Gastroesophageal sphincter (tissue), 3 donors: Measurements from ENCODE around the gene MZB1.

ENCODE experiments used
- CTCF ChIP-seq, 4 experiments: fragments of 200-600 bp in 2 of 4; fragments of 450-650 bp in 2 of 4; sonication (generic) in 1 of 4; IDR thresholded peaks; one replicate each; pipeline ENCODE4 v1.5.1; 2017 to 2019; ENCODE audit warnings: antibody characterized with exemption in 4 of 4, mild to moderate bottlenecking in 2 of 4, moderate library complexity in 2 of 4
- POLR2A ChIP-seq, 2 donors: fragments of 450-650 bp; IDR thresholded peaks; one replicate each; pipeline ENCODE4 v1.6.1; 2017; ENCODE audit warnings: antibody characterized with exemption in 2 of 2, mild to moderate bottlenecking in 2 of 2, moderate library complexity in 1 of 2
- POLR2AphosphoS5 ChIP-seq: sonication (generic); formaldehyde crosslinking; IDR thresholded peaks from one replicate; pipeline ENCODE4 v1.6.1; 2017; ENCODE audit warnings: antibody characterized with exemption

- TF ChIP-seq CTCF (IDR thresholded peaks at IDR 0.05): no peak
- TF ChIP-seq POLR2A (IDR thresholded peaks at IDR 0.05): no peak
- TF ChIP-seq POLR2AphosphoS5: no peak
These were observed 35.5 kb downstream of the MZB1 start for GRCh38 chr5:139354186-139354585.
